Astrocyte (in vitro differentiated cells and primary cell): ENCODE data around the gene KMT2C.

Experiments used
- CTCF ChIP-seq: IDR thresholded peaks from 2 replicates; pipeline ENCODE4 v1.5.1; 2011; ENCODE audit warnings: low read depth, mild to moderate bottlenecking, inconsistent platforms, low read length, moderate library complexity; ENCODE audit not compliant: insufficient read depth
- EZH2 ChIP-seq: IDR thresholded peaks from 2 replicates; pipeline ENCODE4 v1.6.1; 2012; ENCODE audit warnings: mild to moderate bottlenecking, low read length, inconsistent platforms; ENCODE audit not compliant: insufficient read depth

DNA sequence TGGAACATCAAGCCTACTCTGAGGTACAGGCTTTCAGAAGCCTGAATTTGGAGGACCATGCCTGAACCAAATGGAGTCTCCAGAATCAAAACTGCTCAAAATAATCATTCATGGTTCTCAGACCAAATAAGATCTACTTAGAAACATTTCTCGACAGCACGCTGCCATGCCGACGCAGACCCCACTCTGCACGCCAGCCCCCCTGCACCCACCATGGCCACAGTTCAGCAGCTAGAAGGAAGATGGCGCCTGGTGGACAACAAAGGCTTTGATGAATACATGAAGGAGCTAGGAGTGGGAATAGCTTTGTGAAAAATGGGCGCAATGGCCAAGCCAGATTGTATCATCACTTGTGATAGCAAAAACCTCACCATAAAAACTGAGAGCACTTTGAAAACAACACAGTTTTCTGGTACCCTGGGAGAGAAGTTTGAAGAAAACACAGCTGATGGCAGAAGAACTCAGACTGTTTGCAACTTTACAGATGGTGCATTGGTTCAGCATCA lies 6.6 kb upstream of the KMT2C start:
- TF ChIP-seq CTCF (no peak), EZH2 (no peak)
